Measurements from ENCODE around the gene CHN1. TPM values are rescaled to one million over a fixed set of nuclear protein-coding genes. Genes with fewer than 3 reads are reported as not detected.

Gene CHN1
- total and polyA plus RNA-seq, 2 experiments from 2014 or later: 64.3 to 70.8 TPM

DNA sequence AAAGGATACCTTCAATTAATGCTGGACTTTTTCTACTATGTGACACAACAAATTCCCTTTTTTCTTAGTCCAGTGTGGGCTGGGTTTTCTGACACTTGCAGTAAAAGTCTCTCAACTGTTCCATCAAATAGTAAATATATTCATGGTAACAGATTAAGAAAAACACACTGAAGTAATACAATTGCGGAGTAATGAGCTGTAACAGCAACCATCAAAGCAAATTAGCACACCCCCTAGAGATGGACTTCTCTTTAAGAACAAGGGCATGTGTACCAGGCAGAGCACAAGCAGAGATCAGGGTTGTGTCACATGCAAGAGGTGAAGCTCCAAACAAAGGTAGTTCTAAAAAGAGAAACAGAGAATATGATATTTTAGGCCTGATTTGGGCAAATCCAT, 168.2 kb downstream of the CHN1 start:
- TF ChIP-seq, protein P1, sequence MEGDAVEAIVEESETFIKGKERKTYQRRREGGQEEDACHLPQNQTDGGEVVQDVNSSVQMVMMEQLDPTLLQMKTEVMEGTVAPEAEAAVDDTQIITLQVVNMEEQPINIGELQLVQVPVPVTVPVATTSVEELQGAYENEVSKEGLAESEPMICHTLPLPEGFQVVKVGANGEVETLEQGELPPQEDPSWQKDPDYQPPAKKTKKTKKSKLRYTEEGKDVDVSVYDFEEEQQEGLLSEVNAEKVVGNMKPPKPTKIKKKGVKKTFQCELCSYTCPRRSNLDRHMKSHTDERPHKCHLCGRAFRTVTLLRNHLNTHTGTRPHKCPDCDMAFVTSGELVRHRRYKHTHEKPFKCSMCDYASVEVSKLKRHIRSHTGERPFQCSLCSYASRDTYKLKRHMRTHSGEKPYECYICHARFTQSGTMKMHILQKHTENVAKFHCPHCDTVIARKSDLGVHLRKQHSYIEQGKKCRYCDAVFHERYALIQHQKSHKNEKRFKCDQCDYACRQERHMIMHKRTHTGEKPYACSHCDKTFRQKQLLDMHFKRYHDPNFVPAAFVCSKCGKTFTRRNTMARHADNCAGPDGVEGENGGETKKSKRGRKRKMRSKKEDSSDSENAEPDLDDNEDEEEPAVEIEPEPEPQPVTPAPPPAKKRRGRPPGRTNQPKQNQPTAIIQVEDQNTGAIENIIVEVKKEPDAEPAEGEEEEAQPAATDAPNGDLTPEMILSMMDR (IDR thresholded peaks at IDR 0.05; ENCODE audit: low read depth, low read length): no peak
- Histone ChIP-seq H3K27ac (no peak overlapping the region), H3K36me3 (no peaks in the 10 kb centered on the region), H3K27me3 (no peaks in the 10 kb centered on the region), H3K9me3 (ENCODE audit: low read depth) (no peaks in the 10 kb centered on the region), H3K4me1 (ENCODE audit: low read depth) (peaks cover 40% of the 10 kb centered on the region), H3K4me3 (no peak overlapping the region)
- no peak for DNase-seq (ENCODE audit: low read depth in 1 of 2, low spot score in 1 of 2)

DNA sequence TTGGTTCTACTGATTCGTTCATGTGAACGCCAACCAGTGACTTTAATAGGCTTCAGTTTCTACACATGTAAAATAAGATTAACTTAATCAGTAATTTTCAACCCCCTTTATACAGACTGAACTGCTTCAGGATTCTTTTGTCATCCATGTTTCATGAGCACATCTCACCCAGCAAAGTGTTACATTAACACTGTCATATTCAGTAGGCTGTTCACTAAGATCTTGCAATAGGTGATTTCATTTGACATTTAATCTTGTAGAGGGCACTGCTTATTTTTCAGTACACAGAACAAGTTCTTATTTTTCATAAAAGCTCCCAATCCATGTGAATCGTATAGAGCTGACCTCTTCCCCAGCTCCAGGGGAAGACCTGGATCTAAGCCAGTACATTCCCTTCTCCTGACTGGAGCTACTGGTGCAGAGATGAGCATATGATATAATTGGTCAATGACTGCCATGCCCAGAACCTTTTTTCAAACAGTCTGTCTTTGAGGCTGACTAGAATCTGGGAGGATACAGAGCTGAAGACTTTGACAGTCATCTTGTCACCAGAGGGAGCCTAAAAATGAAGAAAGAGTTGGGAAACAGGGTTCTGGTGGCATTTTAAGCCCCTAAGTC, 168.7 kb downstream of the CHN1 start:
- DNase-seq (ENCODE audit: low read depth in 1 of 2, low spot score in 1 of 2): peak in 1 of 2 donors; percentile 95
- H3K36me3 ChIP-seq: no peaks in the 10 kb centered on the region
- H3K27me3 ChIP-seq: no peaks in the 10 kb centered on the region
- H3K27ac ChIP-seq: no peak overlapping the region
- TF ChIP-seq, protein P1 (IDR thresholded peaks at IDR 0.05; ENCODE audit: low read depth, low read length): no peak
- H3K4me3 ChIP-seq: no peak overlapping the region
- no peaks in the 10 kb centered on the region for H3K9me3 ChIP-seq (ENCODE audit: low read depth)
- peaks cover 35% of the 10 kb centered on the region for H3K4me1 ChIP-seq (ENCODE audit: low read depth)

DNA sequence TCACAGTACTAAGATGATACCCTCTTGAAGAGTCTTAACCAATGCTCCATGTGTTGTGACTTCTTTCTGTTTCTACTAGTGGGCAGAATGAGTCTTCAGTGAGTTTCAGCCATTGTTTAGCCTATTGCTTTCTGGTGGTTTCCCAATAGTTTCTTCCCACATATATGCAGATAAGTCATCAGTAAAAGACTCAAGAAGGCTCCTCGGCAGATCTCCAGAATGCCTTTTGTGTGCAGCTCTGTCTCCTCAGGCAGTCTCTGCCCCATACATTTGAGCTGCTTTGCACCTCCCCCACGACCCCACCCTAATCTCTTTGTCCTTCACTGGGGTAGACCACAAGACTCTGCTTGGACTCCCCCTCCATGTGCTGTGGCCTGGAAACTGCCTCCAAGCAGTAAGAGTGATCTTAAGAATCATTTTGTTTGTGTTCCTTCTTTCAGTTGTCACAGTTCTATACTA, 169.4 kb downstream of the CHN1 start:
- Histone ChIP-seq H3K27ac (peak overlapping the region; percentile 23), H3K36me3 (no peaks in the 10 kb centered on the region)
- peak in 1 of 2 donors; percentile 95 for DNase-seq (ENCODE audit: low read depth in 1 of 2, low spot score in 1 of 2)

DNA sequence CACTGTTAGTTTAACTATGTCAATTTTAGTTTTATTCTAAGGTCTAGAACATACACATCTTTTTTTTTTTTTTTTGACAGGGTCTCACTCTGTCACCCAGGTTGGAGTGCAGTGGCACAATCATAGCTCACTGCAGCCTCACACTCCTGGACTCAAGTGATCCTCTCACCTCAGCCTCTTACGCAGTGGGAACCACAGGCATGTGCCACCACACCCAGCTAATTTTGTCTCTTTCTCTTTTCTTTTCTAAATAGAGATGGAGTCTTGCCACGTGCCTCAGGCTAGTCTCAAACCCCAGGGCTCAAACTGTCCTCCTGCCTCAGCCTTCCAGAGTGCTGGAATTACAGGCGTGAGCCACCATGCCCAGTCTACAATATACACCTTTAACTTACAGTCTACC, 171.4 kb downstream of the CHN1 start:
- Histone ChIP-seq H3K4me1 (ENCODE audit: low read depth) (peaks cover 24% of the 10 kb centered on the region), H3K27ac (no peak overlapping the region), H3K9me3 (ENCODE audit: low read depth) (no peaks in the 10 kb centered on the region), H3K27me3 (no peaks in the 10 kb centered on the region), H3K36me3 (no peaks in the 10 kb centered on the region), H3K4me3 (no peak overlapping the region)
- DNase-seq (ENCODE audit: low read depth in 1 of 2, low spot score in 1 of 2): no peak
- TF ChIP-seq, protein P1 (IDR thresholded peaks at IDR 0.05; ENCODE audit: low read depth, low read length): no peak

More for the DNA sequence above, 169.4 kb downstream of the CHN1 start:
- TF ChIP-seq, protein P1 (IDR thresholded peaks at IDR 0.05; ENCODE audit: low read depth, low read length): no peak
- Histone ChIP-seq H3K27me3 (no peaks in the 10 kb centered on the region), H3K4me1 (ENCODE audit: low read depth) (peaks cover 28% of the 10 kb centered on the region), H3K9me3 (ENCODE audit: low read depth) (no peaks in the 10 kb centered on the region), H3K4me3 (no peak overlapping the region)

DNA sequence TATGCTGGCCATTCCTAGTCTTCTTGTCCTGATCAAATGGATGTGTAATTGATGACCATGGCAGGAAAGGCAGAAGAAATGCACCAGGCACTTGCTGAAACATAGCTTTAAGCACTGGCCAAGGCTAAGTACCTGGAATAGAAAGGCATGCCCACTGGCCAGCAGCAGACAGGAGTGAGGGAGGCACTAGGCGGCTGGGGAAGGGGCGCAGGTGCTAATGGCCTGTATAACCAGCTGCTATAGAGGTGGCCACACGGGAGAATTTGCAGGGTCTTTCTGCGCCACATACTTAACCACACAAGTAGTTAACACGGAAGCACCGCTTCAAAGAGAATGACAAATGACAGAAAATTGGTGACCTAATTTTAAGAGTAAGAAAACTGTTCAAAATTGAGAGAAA, 174.6 kb downstream of the CHN1 start:
- no peaks in the 10 kb centered on the region for H3K27me3 ChIP-seq
- no peaks in the 10 kb centered on the region for H3K36me3 ChIP-seq
- H3K4me1 ChIP-seq (ENCODE audit: low read depth): peaks cover 41% of the 10 kb centered on the region
- no peak overlapping the region for H3K4me3 ChIP-seq
- DNase-seq (ENCODE audit: low read depth in 1 of 2, low spot score in 1 of 2): no peak
- TF ChIP-seq, protein P1 (IDR thresholded peaks at IDR 0.05; ENCODE audit: low read depth, low read length): no peak
- no peaks in the 10 kb centered on the region for H3K9me3 ChIP-seq (ENCODE audit: low read depth)
- H3K27ac ChIP-seq: no peak overlapping the region

Measured in cardiac muscle cell (in vitro differentiated cells and primary cell).